CD8-positive, alpha-beta memory T cell (primary cell): ENCODE measurements around the gene MRC2. TPM values are rescaled to one million over a fixed set of nuclear protein-coding genes. Genes with fewer than 3 reads are reported as not detected.
"Not testable (repeated sequence)": the region's sequence is repeated elsewhere in the genome, so short reads cannot be mapped to it uniquely, and the experiment has no call there.

Experiments used
- CTCF ChIA-PET: fragments of 350-600 bp; sonication (Branson Sonifier 250); formaldehyde crosslinking; loops from one replicate; lab custom pipeline; 2021; ENCODE audit warnings: antibody characterized with exemption; lab: Charles Lee
- POLR2A ChIA-PET: fragments of 350-600 bp; sonication (Branson Sonifier 250); formaldehyde crosslinking; loops from one replicate; lab custom pipeline; 2021; ENCODE audit warnings: antibody characterized with exemption; lab: Charles Lee
- DNase-seq, 5 donors: peaks; one replicate each; pipeline versions ENCODE4 v3.0.0 to v3.0.0-alpha.2; 2020 to 2022; ENCODE audit warnings: mixed read lengths in 1 of 5
- H3K27ac ChIP-seq: one replicate; pipeline ENCODE4 v1.7.0; 2013; ENCODE audit warnings: low read depth, mild to moderate bottlenecking, low read length, moderate library complexity
- H3K27me3 ChIP-seq: 2 replicates; pipeline ENCODE4 v1.7.0; 2013; ENCODE audit warnings: low read length, mild to moderate bottlenecking; ENCODE audit not compliant: insufficient read depth, poor library complexity, severe bottlenecking
- H3K36me3 ChIP-seq: 2 replicates; pipeline ENCODE4 v1.7.0; 2013; ENCODE audit warnings: mild to moderate bottlenecking, low read length, moderate library complexity; ENCODE audit not compliant: insufficient read depth
- H3K4me1 ChIP-seq: 2 replicates; pipeline ENCODE4 v1.7.0; 2013; ENCODE audit warnings: mild to moderate bottlenecking, low read length, moderate library complexity; ENCODE audit not compliant: insufficient read depth
- H3K4me3 ChIP-seq: 2 replicates; pipeline ENCODE4 v1.7.0; 2013; ENCODE audit warnings: mild to moderate bottlenecking, low read length
- H3K9me3 ChIP-seq: 2 replicates; pipeline ENCODE4 v1.7.0; 2013; ENCODE audit warnings: mild to moderate bottlenecking, low read length
- H3K27ac Mint-ChIP-seq, 8 donors: one replicate each; pipeline ENCODE4 v1.8.0; 2020 to 2021; ENCODE audit warnings: mixed read lengths in 8 of 8, mild to moderate bottlenecking in 6 of 8, inconsistent platforms in 3 of 8, moderate library complexity in 3 of 8
- H3K27me3 Mint-ChIP-seq, 2 donors: one replicate each; pipeline ENCODE4 v1.8.0; 2020 to 2021; ENCODE audit warnings: mixed read lengths in 2 of 2, mild to moderate bottlenecking in 1 of 2, moderate library complexity in 1 of 2
- H3K36me3 Mint-ChIP-seq, 3 donors: one replicate each; pipeline ENCODE4 v1.8.0; 2020 to 2021; ENCODE audit warnings: mixed read lengths in 3 of 3, inconsistent platforms in 1 of 3, mild to moderate bottlenecking in 1 of 3
- H3K4me1 Mint-ChIP-seq, 3 donors: one replicate each; pipeline ENCODE4 v1.8.0; 2020 to 2021; ENCODE audit warnings: mixed read lengths in 3 of 3, inconsistent platforms in 1 of 3, mild to moderate bottlenecking in 1 of 3
- H3K4me3 Mint-ChIP-seq, 7 donors: one replicate each; pipeline ENCODE4 v1.8.0; 2020 to 2021; ENCODE audit warnings: mixed read lengths in 7 of 7, mild to moderate bottlenecking in 6 of 7, moderate library complexity in 4 of 7, inconsistent platforms in 2 of 7
- H3K9me3 Mint-ChIP-seq, 5 donors: one replicate each; pipeline ENCODE4 v1.8.0; 2020 to 2022; ENCODE audit warnings: mixed read lengths in 5 of 5, mild to moderate bottlenecking in 3 of 5, moderate library complexity in 2 of 5, inconsistent platforms in 1 of 5
- polyA plus RNA-seq: library from polyadenylated mRNA; unstranded; fragments of 300-500 nt; fragmentation: Illumina TruSeq; gene quantifications from one replicate; pipeline ENCODE4 v1.2.3, GENCODE V29; 2021
- total RNA-seq, 2 experiments: library from RNA; stranded (reverse); gene quantifications; one replicate each; pipeline ENCODE4 v1.2.3, GENCODE V29; 2021

Gene MRC2
- total and polyA plus RNA-seq, 3 experiments from 2014 or later = 0.08 to 10.2 (median 10.0) TPM

DNA sequence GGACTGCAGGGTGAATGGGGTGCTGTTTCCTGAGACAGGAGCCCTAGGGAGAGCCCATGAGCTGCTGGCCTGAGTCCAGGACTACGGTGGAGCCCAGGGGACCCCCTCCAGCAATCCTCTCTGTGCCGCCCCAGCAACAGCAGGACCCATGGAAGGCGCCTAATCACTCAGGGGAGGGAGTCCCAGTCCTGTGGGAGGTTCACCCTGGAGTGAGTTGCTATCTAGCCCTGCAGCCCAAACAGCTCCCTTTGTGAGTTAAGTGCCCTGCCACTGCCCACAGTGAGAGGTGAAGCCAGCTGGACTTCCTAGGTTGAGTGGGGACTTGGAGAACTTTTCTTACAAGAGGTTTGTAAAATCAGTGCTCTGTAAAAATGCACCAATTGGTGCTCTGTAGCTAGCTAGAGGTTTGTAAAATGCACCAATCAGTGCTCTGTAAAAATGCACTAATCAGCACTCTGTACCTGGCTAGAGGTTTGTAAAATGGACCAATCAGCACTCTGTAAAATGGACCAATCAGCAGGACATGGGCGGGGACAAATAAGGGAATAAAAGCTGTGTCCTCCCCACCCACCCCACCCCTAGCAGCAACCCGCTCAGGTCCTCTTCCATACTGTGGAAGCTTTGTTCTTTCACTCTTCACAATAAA, 67.7 kb downstream of the MRC2 start:
- H3K9me3 ChIP-seq, H3K4me1 Mint-ChIP-seq, DNase-seq, H3K36me3 Mint-ChIP-seq, H3K27me3 Mint-ChIP-seq, H3K9me3 Mint-ChIP-seq, H3K4me3 Mint-ChIP-seq, CTCF ChIA-PET, H3K27ac Mint-ChIP-seq, POLR2A ChIA-PET, H3K4me3 ChIP-seq, H3K4me1 ChIP-seq, H3K36me3 ChIP-seq, H3K27me3 ChIP-seq, H3K27ac ChIP-seq: not testable (repeated sequence)

DNA sequence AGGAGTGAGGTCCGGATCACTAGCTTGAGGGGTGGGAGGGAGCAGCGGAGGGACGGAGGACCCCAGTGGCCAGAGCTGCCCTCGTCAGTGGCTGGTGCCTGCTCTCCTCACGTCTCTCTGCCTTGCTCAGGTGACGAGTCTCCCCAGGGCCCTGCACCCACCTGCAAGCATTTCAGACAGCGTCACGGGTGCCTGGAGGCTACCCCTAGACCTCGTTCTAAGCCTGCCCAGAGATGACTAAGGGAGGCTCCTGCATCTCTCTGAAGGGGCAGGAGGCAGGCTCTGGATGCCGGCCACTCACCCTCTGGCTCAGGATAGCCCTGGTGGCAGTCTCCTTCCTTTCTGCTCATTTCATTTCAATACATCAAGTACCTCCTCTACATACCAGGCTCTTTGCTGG, 68.8 kb downstream of the MRC2 start:
- no peak overlapping the region for H3K4me3 ChIP-seq
- H3K4me1 Mint-ChIP-seq = no peaks in the 10 kb centered on the region
- no peaks in the 10 kb centered on the region for H3K9me3 ChIP-seq
- no peaks in the 10 kb centered on the region for H3K36me3 ChIP-seq
- no peaks in the 10 kb centered on the region for H3K9me3 Mint-ChIP-seq
- no peak overlapping the region for H3K27ac ChIP-seq
- no peaks in the 10 kb centered on the region for H3K4me1 ChIP-seq
- CTCF ChIA-PET = no interaction called here
- no peak for DNase-seq
- no peak overlapping the region for H3K27ac Mint-ChIP-seq
- H3K27me3 Mint-ChIP-seq = peaks cover 8 to 13% of the 10 kb centered on the region in 2 donors
- H3K36me3 Mint-ChIP-seq = no peaks in the 10 kb centered on the region
- H3K27me3 ChIP-seq = no peaks in the 10 kb centered on the region
- H3K4me3 Mint-ChIP-seq = no peak overlapping the region
- POLR2A ChIA-PET = no interaction called here

DNA sequence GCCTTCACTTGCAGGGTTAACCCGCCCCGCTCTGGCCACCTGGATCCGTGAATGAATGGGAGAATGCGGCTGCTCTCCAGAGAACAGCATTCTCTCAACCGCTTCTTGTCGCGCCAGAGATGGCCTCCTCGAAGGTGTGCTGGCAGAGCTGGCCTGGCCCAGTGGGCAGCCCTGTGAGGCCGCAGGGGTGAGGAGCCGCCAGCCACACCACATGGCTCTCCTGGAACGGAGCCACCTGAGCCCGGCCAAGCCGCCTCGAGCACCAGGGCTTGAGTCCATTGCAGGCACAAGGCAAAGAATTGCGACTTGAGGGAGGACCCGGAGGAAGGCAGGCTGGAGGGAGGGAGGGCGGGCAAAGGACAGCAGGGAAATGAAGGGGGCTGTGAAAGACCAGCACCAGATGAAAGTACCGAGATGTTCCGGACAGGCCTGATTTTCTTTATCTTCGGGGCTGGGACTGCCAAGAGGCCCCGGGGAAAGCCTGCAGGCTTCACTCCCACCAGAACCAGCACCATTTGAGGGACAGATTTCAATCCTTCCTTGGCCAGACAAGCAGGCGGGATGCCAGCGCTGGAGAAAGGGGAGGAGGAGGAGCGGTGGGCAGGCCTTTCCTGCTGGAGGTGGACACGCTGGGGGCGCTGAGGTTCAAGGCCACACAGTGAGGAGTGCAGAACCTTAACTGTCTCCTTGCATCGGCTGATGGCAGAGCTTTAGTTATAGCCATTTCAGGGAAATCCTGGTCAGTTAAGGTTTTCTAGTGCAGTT, 69.4 kb downstream of the MRC2 start:
- H3K27me3 ChIP-seq = no peaks in the 10 kb centered on the region
- H3K4me1 Mint-ChIP-seq = no peaks in the 10 kb centered on the region
- no peaks in the 10 kb centered on the region for H3K36me3 Mint-ChIP-seq
- CTCF ChIA-PET = no interaction called here
- DNase-seq = no peak
- no peaks in the 10 kb centered on the region for H3K4me1 ChIP-seq
- H3K9me3 ChIP-seq = no peaks in the 10 kb centered on the region
- no peak overlapping the region for H3K4me3 ChIP-seq
- no peak overlapping the region for H3K27ac ChIP-seq
- H3K4me3 Mint-ChIP-seq = no peak overlapping the region
- H3K27me3 Mint-ChIP-seq = peaks cover 8 to 15% of the 10 kb centered on the region in 2 donors
- no peaks in the 10 kb centered on the region for H3K9me3 Mint-ChIP-seq
- POLR2A ChIA-PET = no interaction called here
- no peak overlapping the region for H3K27ac Mint-ChIP-seq
- no peaks in the 10 kb centered on the region for H3K36me3 ChIP-seq

DNA sequence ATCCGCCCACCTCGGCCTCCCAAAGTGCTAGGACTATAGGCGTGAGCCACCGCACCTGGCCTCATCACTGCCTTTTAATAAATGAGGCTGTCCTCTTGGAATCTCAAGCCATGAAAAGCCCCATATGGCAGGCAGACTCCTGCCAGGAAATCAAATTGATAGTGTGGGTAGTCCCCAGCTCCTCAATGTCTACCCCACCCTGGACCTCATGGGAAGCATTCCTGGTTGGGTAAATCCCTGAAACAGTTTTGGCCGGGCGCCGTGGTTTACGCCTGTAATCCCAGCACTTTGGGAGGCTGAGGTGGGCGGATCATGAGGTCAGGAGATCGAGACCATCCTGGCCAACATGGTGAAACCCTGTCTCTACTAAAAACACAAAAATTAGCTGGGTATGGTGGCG, 71.0 kb downstream of the MRC2 start:
- H3K27ac Mint-ChIP-seq, H3K9me3 ChIP-seq, H3K4me3 Mint-ChIP-seq, H3K36me3 ChIP-seq, H3K27me3 ChIP-seq, H3K4me1 Mint-ChIP-seq, H3K4me1 ChIP-seq, H3K27ac ChIP-seq, H3K4me3 ChIP-seq, H3K9me3 Mint-ChIP-seq, H3K36me3 Mint-ChIP-seq, DNase-seq, POLR2A ChIA-PET: not testable (repeated sequence)
- CTCF ChIA-PET = interaction anchor here (1.4 kb wide), 1 partner anchor 26 kb away, joined by 3 read pairs; no protein-coding TSS in a partner anchor
- peaks cover 8 to 15% of the 10 kb centered on the region in 2 donors for H3K27me3 Mint-ChIP-seq

DNA sequence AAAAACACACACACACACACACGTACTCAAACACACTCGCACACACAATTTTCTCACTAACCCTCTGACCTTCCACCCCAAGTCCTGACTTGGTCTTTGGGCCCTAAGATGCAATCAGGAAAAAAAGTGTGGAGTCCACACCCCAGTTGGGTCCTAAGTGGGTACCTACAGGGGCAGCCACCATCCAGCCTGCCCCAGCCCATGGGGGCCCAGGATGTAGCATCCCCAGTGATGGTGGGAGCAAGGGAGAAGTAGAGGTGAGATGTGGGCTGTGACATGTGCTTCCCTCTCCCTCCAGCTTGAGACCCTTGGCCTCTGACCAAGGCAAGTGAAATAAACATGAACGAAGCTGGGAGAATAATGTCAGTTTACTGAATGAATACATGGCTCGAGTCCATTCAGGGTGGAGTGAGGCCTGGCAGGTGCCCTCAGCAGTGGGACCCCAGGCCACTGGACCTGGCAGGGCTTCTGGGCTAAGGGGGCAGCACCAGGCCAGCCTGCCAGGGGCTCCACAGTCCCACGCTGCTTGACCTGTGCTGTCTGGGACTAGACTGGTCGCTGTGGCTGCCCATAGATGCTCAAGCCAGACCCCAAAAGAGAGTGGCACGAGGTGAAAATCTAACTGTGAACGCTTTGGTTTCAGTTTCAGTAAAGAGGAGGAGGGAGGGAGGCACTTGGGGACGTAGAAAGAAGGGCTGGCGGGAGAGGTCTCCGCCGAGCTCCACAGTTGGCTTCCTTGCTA, 73.7 kb downstream of the MRC2 start:
- POLR2A ChIA-PET = no interaction called here
- DNase-seq = no peak

DNA sequence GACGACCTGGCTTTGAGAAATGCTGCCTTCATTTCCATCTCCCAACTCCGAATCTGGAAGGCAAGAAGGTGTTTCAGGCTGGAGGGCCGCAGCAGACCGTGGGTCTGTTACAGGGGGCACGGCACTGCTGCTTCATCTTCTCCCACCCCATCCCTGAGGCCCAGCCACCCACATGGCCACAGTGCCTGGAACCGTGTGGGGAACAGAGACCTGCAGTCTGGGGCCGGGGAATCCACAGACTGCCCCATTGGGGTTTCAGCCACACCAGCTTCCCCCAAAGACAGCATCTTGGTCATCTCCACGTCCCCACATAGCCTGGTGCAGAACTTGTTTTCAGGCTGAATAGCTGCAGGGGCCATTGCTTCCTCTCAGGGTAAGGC, 74.2 kb downstream of the MRC2 start:
- ChIA-PET POLR2A (no interaction called here), CTCF (no interaction called here)
- H3K27me3 Mint-ChIP-seq = peaks cover 5 to 15% of the 10 kb centered on the region in 2 donors

More for the DNA sequence above, 73.7 kb downstream of the MRC2 start:
- H3K27me3 Mint-ChIP-seq = peaks cover 5 to 15% of the 10 kb centered on the region in 2 donors
- Histone ChIP-seq H3K36me3 (no peaks in the 10 kb centered on the region), H3K27ac (no peak overlapping the region), H3K4me1 (peaks cover 6% of the 10 kb centered on the region), H3K4me3 (no peak overlapping the region), H3K9me3 (no peaks in the 10 kb centered on the region), H3K27me3 (peaks cover 3% of the 10 kb centered on the region)
- H3K9me3 Mint-ChIP-seq = no peaks in the 10 kb centered on the region
- no peak overlapping the region for H3K27ac Mint-ChIP-seq
- CTCF ChIA-PET = interaction anchor here (0.7 to 1.2 kb wide), 2 partner anchors 23 to 43 kb away, joined by 3 read pairs; no protein-coding TSS in a partner anchor
- no peaks in the 10 kb centered on the region for H3K36me3 Mint-ChIP-seq
- peak overlapping the region in 3 of 7 donors; percentile 23 to 65 (median 28) for H3K4me3 Mint-ChIP-seq
- H3K4me1 Mint-ChIP-seq = peaks cover 7 to 12% (median 8%) of the 10 kb centered on the region in 3 donors

DNA sequence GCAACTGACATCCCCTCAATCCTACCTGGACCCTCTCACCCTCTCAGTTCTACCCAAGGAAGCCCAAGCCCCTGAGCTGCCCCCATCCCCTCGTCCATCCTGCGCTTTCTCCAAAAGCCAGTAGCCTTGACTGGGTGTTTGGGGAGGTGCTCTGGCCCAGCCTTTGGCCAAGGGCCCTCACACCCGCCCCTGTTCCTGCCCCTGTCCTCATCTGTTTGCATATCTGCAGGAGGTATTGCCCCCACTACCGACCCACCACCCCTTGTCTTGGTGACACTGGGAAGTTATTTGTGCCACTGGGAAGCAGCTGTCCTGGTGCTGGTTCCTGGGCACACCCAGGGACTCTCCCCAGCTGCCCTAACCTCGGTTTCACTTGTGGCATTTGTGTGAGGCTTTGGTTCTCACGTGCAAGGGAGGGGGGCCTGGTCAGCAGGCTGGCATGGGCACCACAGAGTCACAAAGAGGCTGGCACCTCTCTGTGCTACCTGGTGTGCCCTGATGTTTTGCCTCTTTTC, 75.3 kb downstream of the MRC2 start:
- H3K9me3 ChIP-seq = no peaks in the 10 kb centered on the region
- peaks cover 6% of the 10 kb centered on the region for H3K4me1 ChIP-seq
- H3K9me3 Mint-ChIP-seq = no peaks in the 10 kb centered on the region
- peaks cover 3% of the 10 kb centered on the region for H3K27me3 ChIP-seq
- peaks cover 5 to 11% of the 10 kb centered on the region in 2 donors for H3K27me3 Mint-ChIP-seq
- no peak overlapping the region for H3K4me3 ChIP-seq
- no peaks in the 10 kb centered on the region for H3K36me3 ChIP-seq
- no peaks in the 10 kb centered on the region for H3K36me3 Mint-ChIP-seq
- peak in 1 of 5 donors; percentile 39 for DNase-seq
- peak overlapping the region in 1 of 8 donors; percentile 29 for H3K27ac Mint-ChIP-seq
- ChIA-PET CTCF (interaction anchor here (1.0 to 1.7 kb wide), 5 partner anchors 30 to 704 kb away, joined by 3 to 6 read pairs (median 3); no protein-coding TSS in a partner anchor), POLR2A (no interaction called here)
- H3K27ac ChIP-seq = no peak overlapping the region
- peak overlapping the region in 5 of 7 donors; percentile 22 to 72 (median 41) for H3K4me3 Mint-ChIP-seq
- peaks cover 7 to 12% (median 8%) of the 10 kb centered on the region in 3 donors for H3K4me1 Mint-ChIP-seq

More for the DNA sequence above, 74.2 kb downstream of the MRC2 start:
- Histone ChIP-seq H3K27me3 (peaks cover 3% of the 10 kb centered on the region), H3K36me3 (no peaks in the 10 kb centered on the region), H3K9me3 (no peaks in the 10 kb centered on the region), H3K4me1 (peaks cover 6% of the 10 kb centered on the region), H3K27ac (no peak overlapping the region), H3K4me3 (no peak overlapping the region)
- H3K27ac Mint-ChIP-seq = no peak overlapping the region
- peak overlapping the region in 2 of 7 donors; percentile 23 to 43 for H3K4me3 Mint-ChIP-seq
- no peaks in the 10 kb centered on the region for H3K36me3 Mint-ChIP-seq
- peak in 1 of 5 donors; percentile 37 for DNase-seq
- H3K4me1 Mint-ChIP-seq = peaks cover 7 to 12% (median 8%) of the 10 kb centered on the region in 3 donors
- no peaks in the 10 kb centered on the region for H3K9me3 Mint-ChIP-seq
